Activated naive CD8-positive, alpha-beta T cell treated with anti-CD3 and anti-CD28 coated beads, Interleukin-2, amount 50 U/mL, for 24 hours (primary cell): ENCODE measurements around the gene E2F1.
"Not testable (repeated sequence)": the region's sequence is repeated elsewhere in the genome, so short reads cannot be mapped to it uniquely, and the experiment has no call there.

ENCODE experiments used
- ATAC-seq: fragments of 150-1000 bp; cut with Tn5 transposase; one replicate; pipeline ENCODE4 v1.10.0; 2021
- DNase-seq: peaks from one replicate; pipeline ENCODE4 v3.0.0; 2021
- H3K27ac Mint-ChIP-seq: one replicate; pipeline ENCODE4 v1.8.0; 2021; ENCODE audit warnings: mild to moderate bottlenecking, mixed read lengths
- H3K27me3 Mint-ChIP-seq: one replicate; pipeline ENCODE4 v1.8.0; 2021; ENCODE audit warnings: mixed read lengths
- H3K36me3 Mint-ChIP-seq: one replicate; pipeline ENCODE4 v1.8.0; 2021; ENCODE audit warnings: low read depth, mixed read lengths
- H3K4me1 Mint-ChIP-seq: one replicate; pipeline ENCODE4 v1.8.0; 2021; ENCODE audit warnings: mixed read lengths
- H3K4me3 Mint-ChIP-seq: one replicate; pipeline ENCODE4 v1.8.0; 2021; ENCODE audit warnings: mild to moderate bottlenecking, moderate library complexity, mixed read lengths
- H3K9me3 Mint-ChIP-seq: one replicate; pipeline ENCODE4 v1.8.0; 2021; ENCODE audit warnings: mixed read lengths

Gene E2F1

DNA sequence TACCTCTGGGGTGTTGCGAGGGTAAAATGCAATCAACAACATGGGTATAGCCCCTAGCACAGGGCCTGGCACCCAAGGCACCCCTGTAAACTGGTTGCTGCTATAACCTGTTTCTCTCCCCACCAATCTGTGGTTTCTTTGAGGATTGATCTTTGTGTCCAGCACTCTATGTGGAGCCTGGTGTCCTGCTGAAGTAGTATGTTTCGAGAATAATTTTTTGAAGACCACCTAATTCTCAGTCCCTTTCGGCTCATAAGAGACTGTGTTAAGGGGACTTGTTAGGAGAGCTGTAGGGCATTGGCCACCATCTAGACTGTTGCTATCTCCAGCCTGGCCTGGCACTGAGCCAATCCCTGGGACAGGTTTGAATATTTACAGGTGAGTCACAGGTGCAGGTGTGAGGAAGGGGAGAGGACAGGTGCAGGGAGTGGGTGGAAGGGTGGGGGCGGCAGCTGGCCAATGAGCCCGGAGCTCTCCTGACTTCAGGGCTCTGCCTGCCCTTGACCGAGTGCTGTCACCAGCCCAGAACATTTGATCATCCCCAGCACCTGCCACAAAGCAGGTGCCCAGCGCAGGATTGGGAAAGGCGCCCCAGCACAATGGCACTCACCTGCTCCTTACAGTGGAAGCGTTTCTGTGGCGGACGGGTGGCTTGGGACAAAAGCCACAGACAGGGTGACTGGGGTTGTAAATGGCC, 32.1 kb downstream of the E2F1 start:
- ATAC-seq = no peak
- H3K9me3 Mint-ChIP-seq = no peaks in the 10 kb centered on the region
- H3K27ac Mint-ChIP-seq = no peak overlapping the region

GRCh38 chr20:33653218-33653899, 32.8 kb downstream of the E2F1 start:
- peak; percentile 55 for DNase-seq
- H3K27ac Mint-ChIP-seq = no peak overlapping the region
- no peaks in the 10 kb centered on the region for H3K9me3 Mint-ChIP-seq

More for the DNA sequence above, 32.1 kb downstream of the E2F1 start:
- Mint-ChIP-seq H3K36me3 (no peaks in the 10 kb centered on the region), H3K27me3 (no peaks in the 10 kb centered on the region), H3K4me1 (peaks cover 26% of the 10 kb centered on the region), H3K4me3 (no peak overlapping the region)
- no peak for DNase-seq

GRCh38 chr20:33651562-33652048, 34.6 kb downstream of the E2F1 start:
- H3K4me3 Mint-ChIP-seq = no peak overlapping the region
- no peaks in the 10 kb centered on the region for H3K36me3 Mint-ChIP-seq

More at GRCh38 chr20:33653218-33653899, 32.8 kb downstream of the E2F1 start:
- ATAC-seq = peak; percentile 52
- H3K4me1 Mint-ChIP-seq = peaks cover 27% of the 10 kb centered on the region
- H3K4me3 Mint-ChIP-seq = no peak overlapping the region
- no peaks in the 10 kb centered on the region for H3K36me3 Mint-ChIP-seq
- no peaks in the 10 kb centered on the region for H3K27me3 Mint-ChIP-seq

DNA sequence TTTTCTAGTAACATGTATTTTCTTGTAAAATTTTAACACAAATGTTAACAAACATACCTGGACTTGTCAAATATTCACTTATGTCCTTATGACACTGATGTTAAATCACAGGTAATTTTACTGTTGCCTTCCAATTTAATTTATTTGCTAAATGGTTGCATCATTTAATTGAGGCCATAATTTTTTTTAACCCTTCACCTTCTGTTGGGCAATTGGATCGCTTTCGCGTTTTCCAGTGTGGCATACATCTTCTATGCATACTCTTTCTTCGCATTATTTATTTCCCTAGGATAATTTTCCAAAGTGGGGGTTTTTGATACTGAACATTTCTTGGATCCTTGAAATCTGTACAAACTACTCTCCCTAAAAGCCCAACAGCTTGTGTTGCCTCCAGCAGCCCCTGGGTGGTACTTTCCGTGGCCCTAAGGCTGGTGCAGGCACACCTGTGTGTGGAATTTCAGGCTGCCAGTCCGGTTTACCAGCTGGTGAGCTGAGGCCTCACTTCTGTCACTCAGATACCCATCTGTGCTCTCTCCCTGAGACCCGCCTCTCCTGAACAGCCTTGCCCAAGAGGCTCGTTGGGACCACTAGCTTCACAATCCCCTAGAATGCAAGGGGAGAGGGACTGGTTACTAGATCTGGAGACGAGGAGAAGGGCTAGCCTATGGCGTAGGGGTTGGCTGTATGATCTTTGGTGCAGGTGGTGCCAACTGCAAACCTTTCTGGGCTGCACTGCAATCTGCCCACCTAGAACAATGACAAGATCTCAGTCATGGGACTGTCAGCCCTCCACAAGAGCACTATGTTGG, 35.2 kb downstream of the E2F1 start:
- Mint-ChIP-seq H3K4me3 (no peak overlapping the region), H3K27me3 (no peaks in the 10 kb centered on the region), H3K4me1 (peaks cover 33% of the 10 kb centered on the region), H3K36me3 (no peaks in the 10 kb centered on the region), H3K27ac (no peak overlapping the region), H3K9me3 (no peaks in the 10 kb centered on the region)
- ATAC-seq (no peak), DNase-seq (no peak)

More at GRCh38 chr20:33651562-33652048, 34.6 kb downstream of the E2F1 start:
- Mint-ChIP-seq H3K9me3 (no peaks in the 10 kb centered on the region), H3K4me1 (peaks cover 33% of the 10 kb centered on the region), H3K27me3 (no peaks in the 10 kb centered on the region), H3K27ac (no peak overlapping the region)
- DNase-seq = no peak
- no peak for ATAC-seq

GRCh38 chr20:33650111-33650752, 36.0 kb downstream of the E2F1 start:
- H3K27me3 Mint-ChIP-seq = no peaks in the 10 kb centered on the region
- peaks cover 3% of the 10 kb centered on the region for H3K36me3 Mint-ChIP-seq
- H3K4me3 Mint-ChIP-seq = no peak overlapping the region
- no peak overlapping the region for H3K27ac Mint-ChIP-seq
- H3K4me1 Mint-ChIP-seq = peaks cover 33% of the 10 kb centered on the region
- no peak for ATAC-seq
- no peak for DNase-seq
- no peaks in the 10 kb centered on the region for H3K9me3 Mint-ChIP-seq

- ATAC-seq (no peak), DNase-seq (no peak)
- Mint-ChIP-seq H3K4me1 (peaks cover 33% of the 10 kb centered on the region), H3K27me3 (no peaks in the 10 kb centered on the region), H3K36me3 (peaks cover 3% of the 10 kb centered on the region), H3K27ac (no peak overlapping the region), H3K4me3 (no peak overlapping the region), H3K9me3 (no peaks in the 10 kb centered on the region)
Measured at GRCh38 chr20:33649201-33649681, 36.9 kb downstream of the E2F1 start.

GRCh38 chr20:33648396-33649004, 37.7 kb downstream of the E2F1 start:
- peaks cover 33% of the 10 kb centered on the region for H3K4me1 Mint-ChIP-seq
- H3K36me3 Mint-ChIP-seq = peaks cover 3% of the 10 kb centered on the region
- ATAC-seq = no peak
- no peak overlapping the region for H3K4me3 Mint-ChIP-seq
- H3K27ac Mint-ChIP-seq = no peak overlapping the region
- H3K9me3 Mint-ChIP-seq = no peaks in the 10 kb centered on the region
- no peaks in the 10 kb centered on the region for H3K27me3 Mint-ChIP-seq
- no peak for DNase-seq

DNA sequence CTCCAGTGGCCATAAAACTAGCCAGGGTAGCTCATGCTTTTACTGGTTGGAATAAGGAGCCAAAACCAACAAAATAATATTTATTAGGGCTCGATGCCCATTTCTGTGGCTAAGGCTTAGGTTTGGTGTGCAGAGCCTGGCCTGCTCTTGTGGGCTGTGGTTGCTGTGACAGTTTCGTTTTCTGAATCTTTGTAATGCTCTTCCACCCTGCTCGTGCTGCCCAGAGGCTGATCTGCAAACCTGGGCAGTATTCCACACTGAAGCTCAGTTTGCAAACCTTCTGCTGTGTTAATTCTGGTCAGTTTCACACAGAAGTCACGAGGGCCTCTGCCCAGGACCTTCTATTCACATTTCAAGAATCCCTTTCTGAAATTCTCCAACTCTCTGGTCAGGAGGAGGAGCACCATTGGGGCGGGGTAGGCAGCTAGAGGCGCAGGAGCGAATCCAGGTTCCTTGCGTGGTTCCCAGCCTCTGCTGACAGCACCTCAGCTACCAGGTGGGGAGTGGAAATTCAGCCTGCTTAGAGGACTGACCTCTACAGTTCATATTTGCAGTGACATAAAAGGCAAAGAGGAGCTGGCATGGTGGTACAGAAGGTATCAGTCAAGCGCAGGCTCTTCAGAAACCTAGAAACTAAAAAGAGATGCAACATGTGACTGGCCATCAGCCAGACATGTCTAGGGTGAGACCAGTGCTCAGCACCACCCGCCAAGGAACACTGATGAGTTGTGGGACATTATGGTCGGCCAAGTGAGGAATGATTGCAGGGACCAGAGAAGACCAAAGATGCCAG, 38.4 kb downstream of the E2F1 start:
- Mint-ChIP-seq H3K4me3 (no peak overlapping the region), H3K4me1 (peaks cover 27% of the 10 kb centered on the region), H3K9me3 (no peaks in the 10 kb centered on the region), H3K27me3 (no peaks in the 10 kb centered on the region), H3K36me3 (peaks cover 3% of the 10 kb centered on the region), H3K27ac (no peak overlapping the region)
- ATAC-seq (no peak), DNase-seq (no peak)

DNA sequence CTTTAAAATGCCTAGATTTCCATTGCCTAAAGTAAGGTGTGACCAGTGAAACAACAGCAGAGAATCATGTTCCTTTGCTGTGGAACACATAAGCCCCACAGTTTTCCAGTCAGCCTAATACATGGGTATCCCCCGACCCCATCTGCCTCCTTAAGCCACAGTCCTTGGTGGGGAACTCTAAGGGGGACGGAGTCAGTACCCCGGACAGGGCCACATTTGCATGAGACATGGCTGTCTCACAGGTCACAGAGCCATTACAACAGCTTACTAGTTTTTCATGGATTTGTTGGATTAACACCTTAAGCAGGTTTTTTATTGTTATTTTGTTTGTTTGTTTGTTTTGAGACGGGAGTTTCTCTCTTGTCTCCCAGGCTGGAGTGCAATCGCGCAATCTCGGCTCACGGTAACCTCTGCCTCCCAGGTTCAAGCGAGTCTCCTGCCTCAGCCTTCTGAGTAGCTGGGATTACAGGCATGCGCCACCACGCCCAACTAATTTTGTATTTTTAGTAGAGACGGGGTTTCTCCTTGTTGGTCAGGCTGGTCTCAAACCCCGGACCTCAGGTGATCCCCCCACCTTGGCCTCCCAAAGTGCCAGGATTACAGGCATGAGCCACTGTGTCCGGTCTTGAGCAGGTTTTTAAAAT, 39.1 kb downstream of the E2F1 start:
- not testable (repeated sequence) for H3K27ac Mint-ChIP-seq, H3K27me3 Mint-ChIP-seq, H3K9me3 Mint-ChIP-seq, ATAC-seq, DNase-seq, H3K4me3 Mint-ChIP-seq, H3K36me3 Mint-ChIP-seq
- H3K4me1 Mint-ChIP-seq = peaks cover 21% of the 10 kb centered on the region

- ATAC-seq = no peak
- H3K27me3 Mint-ChIP-seq = no peaks in the 10 kb centered on the region
- H3K4me1 Mint-ChIP-seq = peaks cover 16% of the 10 kb centered on the region
- no peak overlapping the region for H3K4me3 Mint-ChIP-seq
- DNase-seq = no peak
- H3K36me3 Mint-ChIP-seq = peaks cover 3% of the 10 kb centered on the region
- H3K27ac Mint-ChIP-seq = no peak overlapping the region
- no peaks in the 10 kb centered on the region for H3K9me3 Mint-ChIP-seq
Measured at GRCh38 chr20:33646191-33646590, 40.0 kb downstream of the E2F1 start.

GRCh38 chr20:33645396-33645795, 40.8 kb downstream of the E2F1 start:
- Mint-ChIP-seq H3K27ac (no peak overlapping the region), H3K4me1 (peaks cover 16% of the 10 kb centered on the region), H3K4me3 (no peak overlapping the region), H3K36me3 (peaks cover 3% of the 10 kb centered on the region), H3K9me3 (no peaks in the 10 kb centered on the region), H3K27me3 (no peaks in the 10 kb centered on the region)
- DNase-seq (no peak), ATAC-seq (no peak)

DNA sequence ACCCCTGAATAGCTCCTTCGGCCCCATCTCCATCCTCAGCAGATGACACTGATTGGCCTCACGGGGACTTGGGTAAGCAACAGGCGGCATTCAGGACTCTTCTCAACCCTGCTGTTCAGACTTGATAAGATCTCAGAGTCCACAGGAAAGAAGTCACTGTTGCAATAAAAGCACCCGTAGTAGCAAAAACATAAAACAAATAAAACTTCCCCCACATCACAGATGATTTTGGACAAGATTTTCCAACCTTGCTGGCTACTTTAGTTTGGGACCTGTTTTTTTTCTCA, 41.2 kb downstream of the E2F1 start:
- no peaks in the 10 kb centered on the region for H3K27me3 Mint-ChIP-seq
- peak overlapping the region; percentile 18 for H3K27ac Mint-ChIP-seq
- H3K4me3 Mint-ChIP-seq = no peak overlapping the region
- no peak for ATAC-seq
- DNase-seq = no peak
- no peaks in the 10 kb centered on the region for H3K9me3 Mint-ChIP-seq
- H3K4me1 Mint-ChIP-seq = peaks cover 16% of the 10 kb centered on the region
- H3K36me3 Mint-ChIP-seq = peaks cover 3% of the 10 kb centered on the region
